ENCODE measurements around the gene TBC1D22A.
A peak's percentile ranks its signal among the peaks of the same experiment; 100 is the strongest.

TBC1D22A gene

GRCh38 chr22:46796566-46797195 is 34.2 kb downstream of the TBC1D22A start:
- DNase-seq: no peak

- no peak for DNase-seq
Observed at GRCh38 chr22:46797355-46797754, 34.9 kb downstream of the TBC1D22A start.

- no peak for DNase-seq
Observed at GRCh38 chr22:46798041-46798365, 35.6 kb downstream of the TBC1D22A start.

GRCh38 chr22:46798366-46799350 is 36.2 kb downstream of the TBC1D22A start:
- DNase-seq: peak; percentile 90

- no peak for DNase-seq
Observed at GRCh38 chr22:46799626-46800025, 37.2 kb downstream of the TBC1D22A start.

- no peak for DNase-seq
Observed at GRCh38 chr22:46800102-46800857, 37.8 kb downstream of the TBC1D22A start.

- DNase-seq: no peak
Observed at GRCh38 chr22:46801331-46801811, 38.9 kb downstream of the TBC1D22A start.

- DNase-seq: no peak
Observed at GRCh38 chr22:46801826-46802607, 39.6 kb downstream of the TBC1D22A start.

GRCh38 chr22:46802608-46803027 is 40.2 kb downstream of the TBC1D22A start:
- DNase-seq: no peak

- peak; percentile 66 for DNase-seq
Observed at GRCh38 chr22:46803031-46803880, 40.8 kb downstream of the TBC1D22A start.

- DNase-seq: no peak
Observed at GRCh38 chr22:46803936-46804335, 41.5 kb downstream of the TBC1D22A start.

GRCh38 chr22:46806794-46807193 is 44.3 kb downstream of the TBC1D22A start:
- DNase-seq: no peak

- DNase-seq: no peak
Observed at GRCh38 chr22:46807458-46807857, 45.0 kb downstream of the TBC1D22A start.

GRCh38 chr22:46809153-46809885 is 46.9 kb downstream of the TBC1D22A start:
- DNase-seq: no peak

- no peak for DNase-seq
Observed at GRCh38 chr22:46810856-46811786, 48.7 kb downstream of the TBC1D22A start.

GRCh38 chr22:46812034-46812605 is 49.7 kb downstream of the TBC1D22A start:
- no peak for DNase-seq

GRCh38 chr22:46812788-46813187 is 50.3 kb downstream of the TBC1D22A start:
- no peak for DNase-seq

GRCh38 chr22:46813816-46814597 is 51.6 kb downstream of the TBC1D22A start:
- no peak for DNase-seq

Measured in eye (tissue), 1 donor.